Sigmoid colon (tissue), 4 donors: ENCODE measurements around the gene NLGN1.

Source experiments
- CTCF ChIP-seq, 4 experiments: fragments of 450-650 bp in 3 of 4; fragments of 200-600 bp in 1 of 4; IDR thresholded peaks; one replicate each; pipeline ENCODE4 v1.5.1; 2016 to 2019; ENCODE audit warnings: antibody characterized with exemption in 4 of 4, mild to moderate bottlenecking in 3 of 4, moderate library complexity in 2 of 4
- POLR2AphosphoS5 ChIP-seq, 4 donors: sonication (generic); formaldehyde crosslinking; IDR thresholded peaks; one replicate each; pipeline ENCODE4 v1.6.1; 2017; ENCODE audit warnings: antibody characterized with exemption in 4 of 4

- TF ChIP-seq CTCF (IDR thresholded peaks at IDR 0.05): no peak
- TF ChIP-seq POLR2AphosphoS5 (IDR thresholded peaks at IDR 0.05): no peak
Observed at GRCh38 chr3:173463250-173463649, 65.7 kb downstream of the NLGN1 start.
